Stimulated activated naive B cell treated with anti-CD40 and anti-IgM and Interleukin-4, amounts not matched to agents 10 μg/mL and 1 μg/mL and 100 μg/mL, for 72 hours (primary cell): ENCODE data around the gene NCAPG2.
"Not testable (repeated sequence)": the region's sequence is repeated elsewhere in the genome, so short reads cannot be mapped to it uniquely, and the experiment has no call there.

Experiments used
- ATAC-seq, 2 donors: fragments of 150-1000 bp; cut with Tn5 transposase; replicated peaks; 2 replicates each; pipeline ENCODE4 v1.10.0; 2021; ENCODE audit warnings: moderate library complexity in 1 of 2
- DNase-seq: peaks from one replicate; pipeline ENCODE4 v3.0.0; 2021
- H3K27ac Mint-ChIP-seq: one replicate; pipeline ENCODE4 v1.8.0; 2022; ENCODE audit warnings: mild to moderate bottlenecking, mixed read lengths
- H3K27me3 Mint-ChIP-seq, 2 donors: one replicate each; pipeline ENCODE4 v1.8.0; 2022; ENCODE audit warnings: mixed read lengths in 2 of 2
- H3K36me3 Mint-ChIP-seq, 2 donors: one replicate each; pipeline ENCODE4 v1.8.0; 2022; ENCODE audit warnings: mixed read lengths in 2 of 2, mild to moderate bottlenecking in 1 of 2
- H3K4me1 Mint-ChIP-seq, 2 donors: one replicate each; pipeline ENCODE4 v1.8.0; 2022; ENCODE audit warnings: mixed read lengths in 2 of 2, mild to moderate bottlenecking in 1 of 2
- H3K4me3 Mint-ChIP-seq, 2 donors: one replicate each; pipeline ENCODE4 v1.8.0; 2022; ENCODE audit warnings: mild to moderate bottlenecking in 2 of 2, mixed read lengths in 2 of 2, moderate library complexity in 1 of 2
- H3K9me3 Mint-ChIP-seq, 2 donors: one replicate each; pipeline ENCODE4 v1.8.0; 2022; ENCODE audit warnings: mixed read lengths in 2 of 2, mild to moderate bottlenecking in 1 of 2

Gene NCAPG2

GRCh38 chr7:158685693-158686092, 18.9 kb downstream of the NCAPG2 start:
- no peak for DNase-seq

DNA sequence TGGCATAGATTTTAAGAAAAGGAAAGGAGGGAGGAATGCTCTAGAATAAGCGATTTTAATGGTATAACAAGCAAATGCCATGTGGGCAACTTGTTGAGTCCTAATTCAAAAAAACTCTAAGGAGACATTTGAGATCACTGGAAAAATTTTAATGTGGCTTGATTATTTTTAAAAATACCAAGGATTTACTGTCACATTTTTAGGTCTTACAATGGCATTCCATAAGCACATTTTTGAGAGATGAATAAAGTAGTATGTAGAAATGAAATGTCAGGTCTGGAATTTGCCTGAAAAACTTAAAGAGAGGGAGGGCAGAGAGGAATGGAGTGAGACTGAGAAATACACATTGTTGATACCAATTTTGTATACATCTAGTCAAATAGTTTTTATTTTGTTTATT, 20.3 kb downstream of the NCAPG2 start:
- H3K4me3 Mint-ChIP-seq: no peak overlapping the region
- no peak overlapping the region for H3K27ac Mint-ChIP-seq
- H3K36me3 Mint-ChIP-seq: peaks cover 20 to 41% of the 10 kb centered on the region in 2 donors
- no peak for ATAC-seq
- H3K9me3 Mint-ChIP-seq: no peaks in the 10 kb centered on the region
- H3K27me3 Mint-ChIP-seq: no peaks in the 10 kb centered on the region
- no peak for DNase-seq
- no peaks in the 10 kb centered on the region for H3K4me1 Mint-ChIP-seq

More at GRCh38 chr7:158685693-158686092, 18.9 kb downstream of the NCAPG2 start:
- no peaks in the 10 kb centered on the region for H3K27me3 Mint-ChIP-seq
- no peak for ATAC-seq
- no peak overlapping the region for H3K4me3 Mint-ChIP-seq
- no peak overlapping the region for H3K27ac Mint-ChIP-seq
- peaks cover 14 to 33% of the 10 kb centered on the region in 2 donors for H3K36me3 Mint-ChIP-seq
- H3K9me3 Mint-ChIP-seq: no peaks in the 10 kb centered on the region
- no peaks in the 10 kb centered on the region for H3K4me1 Mint-ChIP-seq

DNA sequence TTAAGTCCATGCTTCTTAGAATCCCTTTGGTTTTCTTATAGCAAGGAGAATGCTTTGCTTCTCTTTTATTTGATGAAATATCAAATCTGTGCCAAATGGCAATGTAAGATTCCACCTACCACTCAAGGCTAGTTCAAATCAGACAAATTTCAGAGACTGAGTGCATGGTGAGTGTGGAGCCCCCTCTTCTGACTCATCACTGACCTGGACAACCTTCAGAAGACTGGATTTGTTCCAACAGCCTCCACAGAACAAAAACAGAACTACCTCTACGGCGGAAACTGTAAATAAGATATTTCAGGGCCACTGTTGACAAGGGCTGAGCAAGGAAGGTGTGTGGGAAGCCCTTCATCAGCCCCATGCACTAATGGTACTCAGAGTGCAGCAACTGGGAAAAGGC, 21.1 kb downstream of the NCAPG2 start:
- ATAC-seq (no peak), DNase-seq (no peak)
- Mint-ChIP-seq H3K4me1 (no peaks in the 10 kb centered on the region), H3K36me3 (peaks cover 18 to 35% of the 10 kb centered on the region in 2 donors), H3K27ac (no peak overlapping the region), H3K9me3 (no peaks in the 10 kb centered on the region), H3K27me3 (no peaks in the 10 kb centered on the region), H3K4me3 (no peak overlapping the region)

DNA sequence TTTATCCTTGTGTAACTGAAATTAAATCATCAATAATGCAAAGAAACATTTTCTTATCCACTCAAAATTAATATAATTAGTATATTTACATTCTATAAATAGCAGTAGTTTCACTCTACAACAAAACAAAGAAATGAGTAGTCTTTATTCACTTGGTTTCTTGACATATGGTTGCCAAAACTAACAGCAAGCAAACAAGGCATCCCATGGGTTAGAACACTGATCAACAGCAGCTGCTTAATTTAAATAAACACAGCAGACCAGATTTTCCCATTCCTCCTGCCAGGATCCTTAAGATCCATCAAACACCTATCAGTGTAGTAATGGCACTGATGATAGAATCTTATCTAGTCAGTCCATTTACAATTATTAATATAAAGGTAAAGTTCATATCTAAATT, 22.1 kb downstream of the NCAPG2 start:
- no peak overlapping the region for H3K27ac Mint-ChIP-seq
- no peak for ATAC-seq
- H3K36me3 Mint-ChIP-seq: peaks cover 20 to 25% of the 10 kb centered on the region in 2 donors
- no peaks in the 10 kb centered on the region for H3K4me1 Mint-ChIP-seq
- H3K27me3 Mint-ChIP-seq: no peaks in the 10 kb centered on the region
- H3K4me3 Mint-ChIP-seq: no peak overlapping the region
- no peak for DNase-seq
- H3K9me3 Mint-ChIP-seq: no peaks in the 10 kb centered on the region

GRCh38 chr7:158680754-158681153, 23.9 kb downstream of the NCAPG2 start:
- Mint-ChIP-seq H3K4me1 (no peaks in the 10 kb centered on the region), H3K27ac (no peak overlapping the region), H3K27me3 (no peaks in the 10 kb centered on the region), H3K36me3 (peaks cover 24 to 32% of the 10 kb centered on the region in 2 donors), H3K9me3 (no peaks in the 10 kb centered on the region), H3K4me3 (no peak overlapping the region)
- ATAC-seq: no peak
- no peak for DNase-seq

DNA sequence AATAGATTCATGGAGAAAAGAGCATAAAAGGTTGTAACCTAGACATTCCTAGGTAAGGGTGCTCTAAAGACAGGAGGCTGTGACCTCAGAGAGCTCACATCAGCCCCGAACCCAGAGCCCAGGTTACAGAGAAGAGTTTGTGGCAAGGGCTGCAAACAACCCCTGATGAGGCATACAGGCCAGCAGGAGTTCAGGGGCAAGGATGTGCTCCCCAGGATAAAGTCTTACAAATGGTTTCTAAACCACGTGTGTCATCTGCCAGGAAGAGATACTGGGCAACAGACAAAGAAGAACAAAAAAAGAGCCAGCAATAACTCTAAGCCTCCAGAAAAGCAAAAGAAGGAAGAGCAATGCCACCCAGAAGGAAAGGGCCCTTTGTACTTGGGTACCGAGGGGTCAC, 27.7 kb downstream of the NCAPG2 start:
- Mint-ChIP-seq H3K36me3 (peaks cover 27 to 40% of the 10 kb centered on the region in 2 donors), H3K4me1 (no peaks in the 10 kb centered on the region), H3K9me3 (no peaks in the 10 kb centered on the region), H3K27me3 (no peaks in the 10 kb centered on the region), H3K27ac (no peak overlapping the region), H3K4me3 (no peak overlapping the region)
- DNase-seq: no peak
- ATAC-seq: no peak

DNA sequence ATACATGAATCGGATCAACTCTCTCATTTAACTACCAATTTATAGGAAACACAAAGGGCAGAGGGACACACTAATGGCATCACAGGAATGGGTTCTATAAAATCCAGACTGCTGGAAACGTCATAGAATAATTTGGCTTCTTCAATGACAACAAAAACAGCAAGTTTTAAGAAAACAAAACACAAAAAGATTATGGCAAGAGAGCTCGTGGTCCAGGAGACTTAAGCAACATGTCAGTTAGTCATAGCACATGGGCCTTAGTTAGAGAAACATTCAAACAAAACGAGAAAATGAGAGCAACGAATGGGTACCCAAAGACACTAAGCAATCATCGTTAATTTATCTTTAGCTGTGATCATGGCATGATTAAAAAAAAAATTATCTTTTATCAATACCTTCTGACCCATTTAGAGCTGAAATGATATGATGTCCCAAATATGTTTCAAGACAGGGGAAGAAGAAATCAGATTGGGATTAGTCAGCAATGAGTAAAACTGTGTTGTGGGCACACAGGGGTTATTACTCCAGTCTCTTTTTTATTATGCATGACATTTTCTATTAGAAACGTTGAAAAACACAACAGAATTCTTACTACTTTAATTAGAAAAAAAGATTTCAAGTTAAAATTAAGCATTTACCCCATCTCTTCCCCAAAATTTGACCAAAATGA, 28.3 kb downstream of the NCAPG2 start:
- Mint-ChIP-seq H3K9me3 (no peaks in the 10 kb centered on the region), H3K4me3 (no peak overlapping the region), H3K27ac (no peak overlapping the region), H3K4me1 (no peaks in the 10 kb centered on the region), H3K36me3 (peaks cover 30 to 44% of the 10 kb centered on the region in 2 donors), H3K27me3 (no peaks in the 10 kb centered on the region)
- ATAC-seq (no peak), DNase-seq (no peak)

- Mint-ChIP-seq H3K27me3 (no peaks in the 10 kb centered on the region), H3K4me1 (no peaks in the 10 kb centered on the region), H3K27ac (no peak overlapping the region), H3K4me3 (no peak overlapping the region), H3K36me3 (peaks cover 31 to 44% of the 10 kb centered on the region in 2 donors), H3K9me3 (no peaks in the 10 kb centered on the region)
- ATAC-seq: no peak
- DNase-seq: no peak
These were observed 31.6 kb downstream of the NCAPG2 start for GRCh38 chr7:158672975-158673374.

DNA sequence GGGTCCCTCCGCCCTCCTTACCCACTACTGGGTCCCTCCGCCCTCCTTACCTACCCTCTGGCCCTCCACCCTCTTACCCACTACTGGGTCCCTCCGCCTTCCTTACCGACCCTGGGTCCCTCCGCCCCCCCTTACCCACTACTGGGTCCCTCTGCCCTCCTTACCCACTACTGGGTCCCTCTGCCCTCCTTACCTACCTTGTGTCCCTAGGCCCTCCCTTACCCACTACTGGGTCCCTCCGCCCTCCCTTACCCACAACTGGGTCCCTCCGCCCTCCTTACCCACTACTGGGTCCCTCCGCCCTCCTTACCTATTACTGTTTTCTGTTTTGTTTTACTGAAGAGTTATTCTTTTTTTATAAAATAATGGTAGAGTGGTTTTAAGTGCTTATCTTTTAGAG, 36.5 kb downstream of the NCAPG2 start:
- not testable (repeated sequence) for H3K4me1 Mint-ChIP-seq, DNase-seq, H3K9me3 Mint-ChIP-seq, ATAC-seq, H3K4me3 Mint-ChIP-seq, H3K27ac Mint-ChIP-seq, H3K27me3 Mint-ChIP-seq
- peaks cover 27 to 39% of the 10 kb centered on the region in 2 donors for H3K36me3 Mint-ChIP-seq

DNA sequence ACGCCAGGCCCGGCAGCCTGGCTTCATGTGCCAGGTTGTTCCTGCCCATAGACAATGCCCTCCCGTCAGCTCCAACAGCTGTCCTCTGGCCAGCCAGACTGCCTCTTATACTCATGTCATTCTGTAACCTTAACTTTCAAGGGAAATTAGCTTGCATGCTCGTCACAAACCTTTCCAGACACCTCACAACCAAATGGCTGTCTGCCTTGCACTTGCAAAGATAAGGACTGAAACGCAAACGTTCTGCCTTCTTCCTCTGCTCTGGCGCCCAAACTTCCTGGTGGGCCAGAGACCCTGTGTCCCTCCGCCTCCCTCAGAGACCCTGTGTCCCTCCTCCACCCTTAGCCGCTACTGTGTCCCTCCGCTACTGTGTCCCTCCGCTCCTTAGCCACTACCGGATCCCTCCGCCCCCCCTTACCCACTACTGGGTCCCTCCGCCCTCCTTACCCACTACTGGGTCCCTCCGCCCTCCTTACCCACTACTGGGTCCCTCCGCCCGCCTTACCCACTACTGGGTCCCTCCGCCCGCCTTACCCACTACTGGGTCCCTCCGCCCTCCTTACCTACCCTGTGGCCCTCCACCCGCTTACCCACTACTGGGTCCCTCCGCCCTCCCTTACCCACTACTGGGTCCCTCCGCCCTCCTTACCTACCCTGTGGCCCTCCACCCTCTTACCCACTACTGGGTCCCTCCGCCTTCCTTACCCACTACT, 37.5 kb downstream of the NCAPG2 start:
- not testable (repeated sequence) for H3K4me1 Mint-ChIP-seq, H3K9me3 Mint-ChIP-seq, H3K27ac Mint-ChIP-seq, H3K4me3 Mint-ChIP-seq, ATAC-seq, H3K27me3 Mint-ChIP-seq, DNase-seq
- peaks cover 24 to 41% of the 10 kb centered on the region in 2 donors for H3K36me3 Mint-ChIP-seq

- ATAC-seq (no peak), DNase-seq (no peak)
- Mint-ChIP-seq H3K4me1 (no peaks in the 10 kb centered on the region), H3K27ac (no peak overlapping the region), H3K9me3 (no peaks in the 10 kb centered on the region), H3K36me3 (peaks cover 22 to 42% of the 10 kb centered on the region in 2 donors), H3K27me3 (no peaks in the 10 kb centered on the region), H3K4me3 (no peak overlapping the region)
These were observed 38.2 kb downstream of the NCAPG2 start for GRCh38 chr7:158666401-158666800.

GRCh38 chr7:158664406-158664805, 40.2 kb downstream of the NCAPG2 start:
- ATAC-seq: no peak
- no peak for DNase-seq
- Mint-ChIP-seq H3K4me1 (no peaks in the 10 kb centered on the region), H3K36me3 (peaks cover 19 to 40% of the 10 kb centered on the region in 2 donors), H3K4me3 (no peak overlapping the region), H3K27me3 (no peaks in the 10 kb centered on the region), H3K27ac (no peak overlapping the region), H3K9me3 (no peaks in the 10 kb centered on the region)

- peaks cover 16 to 36% of the 10 kb centered on the region in 2 donors for H3K36me3 Mint-ChIP-seq
- ATAC-seq: no peak
- H3K4me1 Mint-ChIP-seq: no peaks in the 10 kb centered on the region
- H3K27me3 Mint-ChIP-seq: no peaks in the 10 kb centered on the region
- H3K9me3 Mint-ChIP-seq: no peaks in the 10 kb centered on the region
- H3K4me3 Mint-ChIP-seq: no peak overlapping the region
- no peak overlapping the region for H3K27ac Mint-ChIP-seq
- DNase-seq: no peak
These were observed 41.2 kb downstream of the NCAPG2 start for GRCh38 chr7:158663428-158663741.

DNA sequence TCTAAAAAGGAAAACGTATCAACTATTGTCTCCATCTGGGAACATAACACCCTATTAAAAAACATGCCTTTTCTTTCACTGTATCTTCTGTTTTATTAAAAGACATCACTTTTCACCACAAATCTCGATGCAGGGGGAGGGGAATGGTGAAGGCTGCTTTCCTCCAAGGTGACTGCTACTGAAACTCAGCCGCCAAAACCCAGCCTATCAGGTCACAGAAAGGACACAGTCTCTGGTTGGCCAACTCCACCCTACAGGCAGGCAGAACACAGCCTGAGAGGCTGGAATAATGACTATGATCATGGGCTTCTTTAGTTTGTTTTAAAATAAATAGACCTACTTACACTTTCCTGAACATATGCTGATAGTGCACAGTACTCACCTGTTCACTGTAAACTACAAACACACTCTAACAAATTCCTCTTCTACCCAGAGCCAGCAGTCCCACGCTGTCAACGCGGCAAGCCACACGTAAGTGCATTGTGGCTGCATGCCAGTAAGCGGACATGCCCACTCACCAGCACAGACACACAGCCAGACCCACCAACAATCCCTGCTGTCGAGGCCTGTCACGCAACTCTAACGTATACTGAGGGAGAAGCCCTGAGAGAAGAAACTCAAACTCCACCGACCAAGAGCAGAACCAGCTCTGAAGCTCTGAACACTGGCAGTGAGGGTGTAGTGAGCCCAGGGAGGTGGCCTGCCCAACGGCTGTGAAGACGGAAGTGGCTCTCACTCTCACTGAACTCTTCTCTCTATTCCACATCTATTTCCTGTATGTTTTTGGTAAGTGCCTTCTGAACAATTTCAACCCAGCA, 41.8 kb downstream of the NCAPG2 start:
- H3K36me3 Mint-ChIP-seq: peaks cover 16 to 36% of the 10 kb centered on the region in 2 donors
- H3K27me3 Mint-ChIP-seq: no peaks in the 10 kb centered on the region
- no peak overlapping the region for H3K27ac Mint-ChIP-seq
- no peaks in the 10 kb centered on the region for H3K4me1 Mint-ChIP-seq
- no peak overlapping the region for H3K4me3 Mint-ChIP-seq
- DNase-seq (no peak), ATAC-seq (no peak)
- no peaks in the 10 kb centered on the region for H3K9me3 Mint-ChIP-seq

- Mint-ChIP-seq H3K27ac (no peak overlapping the region), H3K36me3 (peaks cover 22 to 42% of the 10 kb centered on the region in 2 donors), H3K27me3 (no peaks in the 10 kb centered on the region), H3K9me3 (no peaks in the 10 kb centered on the region), H3K4me1 (no peaks in the 10 kb centered on the region), H3K4me3 (no peak overlapping the region)
- no peak for DNase-seq
- no peak for ATAC-seq
These were observed 46.1 kb downstream of the NCAPG2 start for GRCh38 chr7:158658475-158658874.
